Stimulated activated CD8-positive, alpha-beta memory T cell treated with anti-CD3 and anti-CD28 coated beads, Interleukin-7, amount 100 ng/mL, for 48 hours (primary cell): Measurements from ENCODE around the gene CHTOP.

Experiments used
- DNase-seq, 2 donors: peaks; one replicate each; pipeline ENCODE4 v3.0.0-alpha.2; 2020; ENCODE audit warnings: low read depth in 1 of 2; ENCODE audit errors: extremely low read depth in 1 of 2

CHTOP gene

DNA sequence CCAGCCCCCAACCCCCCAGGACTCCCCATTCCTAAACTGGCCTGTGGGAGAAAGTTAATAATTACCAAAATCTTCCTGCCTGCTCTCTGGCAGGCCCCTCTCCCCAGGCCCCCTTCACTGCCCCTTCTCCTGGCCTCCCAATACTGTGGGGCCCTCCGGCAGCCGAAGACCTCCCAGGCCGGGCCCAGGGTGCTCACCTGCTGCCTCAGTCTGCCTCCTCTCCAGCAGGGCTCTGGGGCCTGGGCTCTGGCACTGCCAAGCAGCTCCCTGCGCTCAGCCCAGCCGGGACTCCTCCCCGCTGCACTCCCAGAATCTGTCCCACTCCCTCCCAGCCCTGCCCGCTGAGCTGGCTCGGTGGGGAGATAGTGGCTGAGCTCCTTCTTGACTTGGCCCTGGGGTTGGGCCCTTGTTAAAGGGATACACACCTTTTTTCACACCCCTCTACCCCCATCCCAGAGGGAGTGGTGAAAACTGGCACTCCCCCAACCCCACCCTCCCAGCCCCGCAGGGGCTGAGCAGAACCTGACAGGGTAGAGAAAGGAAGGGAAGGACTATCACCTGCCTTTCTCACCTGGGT, 21.0 kb upstream of the CHTOP start, which contains the start of gene S100A16:
S100A16 (minus strand) TSS at position 383 of the 577 bp plus-strand sequence. CDS start 4,986 bp downstream, outside the sequence.
- DNase-seq: no peak

DNA sequence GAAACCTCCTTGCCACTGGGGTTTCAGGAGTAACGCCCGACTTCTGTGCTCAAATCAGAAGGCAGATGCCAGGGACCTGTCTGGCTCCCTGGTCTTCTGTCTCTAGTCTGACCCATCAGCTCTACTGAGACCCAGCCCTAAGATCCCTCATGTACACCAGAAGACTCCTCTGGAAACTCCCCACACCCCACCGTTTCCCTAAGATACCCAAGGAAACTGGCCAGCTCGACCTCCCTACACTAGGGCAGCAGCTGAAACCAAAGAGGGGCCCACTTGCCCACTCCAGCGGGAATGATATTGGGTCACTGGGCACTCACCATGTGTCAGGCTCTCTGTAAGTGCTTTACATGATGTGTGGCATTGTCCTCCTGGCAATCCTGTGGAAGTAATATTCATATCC, 20.5 kb upstream of the CHTOP start:
- no peak for DNase-seq

DNA sequence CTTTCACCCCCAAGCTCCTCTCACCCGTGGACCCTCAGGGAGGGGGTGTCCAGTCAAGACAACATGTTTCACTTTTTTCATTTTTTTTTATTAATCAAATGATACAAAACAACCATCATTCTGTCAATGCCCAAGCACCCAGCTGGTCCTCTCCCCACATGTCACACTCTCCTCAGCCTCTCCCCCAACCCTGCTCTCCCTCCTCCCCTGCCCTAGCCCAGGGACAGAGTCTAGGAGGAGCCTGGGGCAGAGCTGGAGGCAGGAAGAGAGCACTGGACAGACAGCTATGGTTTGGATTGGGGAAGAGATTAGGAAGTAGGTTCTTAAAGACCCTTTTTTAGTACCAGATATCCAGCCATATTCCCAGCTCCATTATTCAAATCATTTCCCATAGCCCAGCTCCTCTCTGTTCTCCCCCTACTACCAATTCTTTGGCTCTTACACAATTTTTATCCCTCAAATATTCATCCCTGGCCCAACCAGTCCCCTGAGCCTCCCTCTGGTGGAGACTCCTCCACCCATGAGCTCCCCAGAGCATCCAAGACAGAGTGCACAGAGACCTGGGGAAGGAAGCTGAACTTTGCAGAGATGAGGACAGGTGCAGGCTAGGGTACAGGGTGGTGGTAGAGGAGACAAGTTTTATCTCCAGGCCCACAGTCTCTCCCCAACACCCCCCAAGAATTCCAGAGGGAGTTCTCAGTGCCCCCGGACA, 19.5 kb upstream of the CHTOP start:
- DNase-seq: no peak

DNA sequence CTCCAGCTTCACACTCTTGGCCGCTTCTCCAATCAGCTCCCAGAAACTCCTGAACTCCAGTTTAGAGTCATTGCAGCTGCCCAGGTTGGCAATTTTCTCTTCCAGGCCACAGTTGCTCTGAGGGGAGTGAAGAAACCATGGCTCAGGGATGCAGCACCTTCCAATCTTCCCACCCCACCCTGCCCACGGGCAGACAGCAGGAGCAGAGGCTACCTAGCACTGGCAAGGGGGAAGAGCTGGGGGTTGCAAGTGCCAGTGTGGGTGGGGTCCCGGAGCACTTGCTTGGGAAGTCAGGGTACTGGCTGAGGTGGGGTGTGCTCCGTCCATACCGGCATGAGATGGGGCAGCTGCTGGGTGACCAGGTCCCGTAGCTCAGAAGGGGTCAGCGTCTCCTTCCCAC, 19.0 kb upstream of the CHTOP start:
- DNase-seq: no peak

DNA sequence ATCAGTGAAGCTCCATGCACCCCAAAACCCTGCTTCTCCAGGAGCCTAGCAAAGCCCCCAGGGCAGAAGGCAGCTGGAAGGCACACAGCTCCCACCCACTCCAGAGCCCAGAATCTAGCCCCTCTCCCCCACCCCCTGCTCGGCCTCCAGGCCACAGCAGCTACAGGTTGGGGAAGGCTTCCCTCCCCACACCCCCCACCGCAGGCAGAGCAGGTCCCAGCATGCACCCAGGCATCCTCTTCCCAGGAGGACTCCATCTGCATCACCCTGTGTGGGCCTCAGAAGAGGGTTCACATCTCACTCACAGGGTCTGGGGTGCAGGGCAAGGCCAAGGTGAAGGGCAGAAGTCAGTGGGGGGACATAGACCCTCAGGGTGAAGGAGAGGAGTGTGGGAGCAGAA, 18.5 kb upstream of the CHTOP start:
- DNase-seq: no peak

DNA sequence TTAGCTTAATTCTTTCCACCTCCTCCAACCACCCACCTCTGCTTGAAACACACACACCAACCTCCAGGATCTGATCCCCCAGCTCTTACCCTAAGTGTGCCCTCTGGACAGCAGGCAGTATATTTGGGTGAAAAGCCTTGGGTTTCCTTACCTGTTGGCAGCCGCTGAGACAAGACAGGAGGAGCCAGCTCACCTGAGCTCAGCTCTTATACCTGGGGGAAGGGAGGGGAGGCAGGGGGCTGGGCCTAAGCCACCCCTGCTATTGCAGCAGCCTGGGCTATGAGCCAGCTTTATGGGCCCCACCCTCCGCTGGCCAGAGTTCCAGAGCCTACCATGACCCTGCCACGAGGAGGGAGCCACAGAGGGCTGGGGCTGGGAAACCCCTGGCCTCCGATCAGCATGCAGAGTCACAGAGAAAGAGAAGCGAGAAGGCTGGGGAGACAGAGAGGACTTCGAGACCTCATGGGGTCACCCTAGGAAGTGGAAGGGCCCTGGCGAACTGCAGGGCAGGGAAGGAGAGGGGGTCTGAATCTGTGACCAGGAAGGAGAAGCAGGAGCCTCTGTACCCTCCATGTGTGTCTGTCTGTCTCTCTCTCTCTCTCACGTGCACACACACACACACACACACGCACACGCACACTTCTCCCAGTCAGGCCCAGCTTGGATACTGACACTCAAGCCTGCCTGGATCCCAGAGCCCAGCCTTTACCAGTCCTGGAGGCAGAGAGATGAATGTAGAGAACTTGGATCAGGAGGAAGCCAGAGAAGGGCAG, 17.5 kb upstream of the CHTOP start, which contains the start of gene S100A14:
S100A14 (minus strand) TSS at position 182 of the 773 bp plus-strand sequence. CDS start 467 bp downstream, outside the sequence.
- DNase-seq: no peak

DNA sequence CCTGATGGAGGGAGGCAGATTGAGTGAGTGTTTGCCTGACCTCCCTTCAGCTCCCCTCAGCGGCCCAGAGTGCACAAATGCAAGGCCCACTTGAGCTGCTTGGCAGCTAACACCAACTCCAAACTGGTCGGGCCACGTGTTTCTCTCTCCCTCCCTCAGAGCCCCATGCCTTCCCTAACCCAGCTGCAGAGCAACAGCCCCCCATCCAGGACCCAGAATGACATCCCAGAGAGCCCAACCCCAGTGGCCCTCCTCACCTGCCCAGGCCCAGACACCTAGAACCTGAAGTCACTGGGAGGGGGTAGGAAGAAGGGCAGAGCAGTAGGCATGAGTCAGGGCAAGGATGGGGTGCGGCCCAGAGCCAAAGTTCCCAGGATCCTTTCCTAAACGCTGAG, 17.0 kb upstream of the CHTOP start:
- DNase-seq: no peak

DNA sequence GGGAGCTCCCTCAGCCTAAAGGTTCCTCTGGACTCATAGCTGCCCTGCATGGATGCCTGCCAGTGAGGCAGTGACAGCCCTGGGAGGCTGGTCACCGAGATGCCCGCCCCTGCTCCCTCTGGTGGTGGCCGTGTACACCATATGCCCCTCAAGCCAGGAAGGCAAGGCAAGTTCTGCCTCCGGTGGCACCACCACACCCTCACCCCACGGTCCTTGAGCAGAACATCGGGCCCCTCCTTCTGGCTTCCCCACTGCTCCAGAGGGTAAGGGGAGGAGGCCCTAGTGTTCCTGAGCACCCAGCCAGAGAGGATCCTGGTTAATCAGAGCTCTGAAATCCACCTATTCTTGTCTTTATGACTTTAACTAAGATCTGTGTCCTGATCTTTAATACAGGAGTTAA, 16.2 kb upstream of the CHTOP start:
- peak in 1 of 2 donors; percentile 63 for DNase-seq

DNA sequence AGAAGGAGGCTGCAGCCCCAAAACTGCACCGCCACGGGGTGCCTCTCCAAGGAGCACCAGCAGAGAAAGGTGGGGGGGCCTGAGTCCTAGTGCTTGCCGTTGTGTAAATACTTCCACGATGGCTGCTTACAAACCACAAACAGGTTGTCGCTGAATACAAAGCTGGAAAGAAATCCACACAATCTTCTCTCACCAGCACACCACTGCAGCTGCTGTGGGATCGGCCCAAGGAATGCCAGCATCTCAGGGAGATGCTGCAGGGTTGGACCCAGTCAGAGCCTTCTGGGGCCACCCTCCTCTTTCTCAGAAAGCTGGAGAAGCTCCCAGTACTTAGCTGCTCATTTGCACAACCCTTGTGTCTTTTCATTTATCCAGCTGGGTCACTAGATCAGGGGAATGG, 14.7 kb upstream of the CHTOP start:
- no peak for DNase-seq

DNA sequence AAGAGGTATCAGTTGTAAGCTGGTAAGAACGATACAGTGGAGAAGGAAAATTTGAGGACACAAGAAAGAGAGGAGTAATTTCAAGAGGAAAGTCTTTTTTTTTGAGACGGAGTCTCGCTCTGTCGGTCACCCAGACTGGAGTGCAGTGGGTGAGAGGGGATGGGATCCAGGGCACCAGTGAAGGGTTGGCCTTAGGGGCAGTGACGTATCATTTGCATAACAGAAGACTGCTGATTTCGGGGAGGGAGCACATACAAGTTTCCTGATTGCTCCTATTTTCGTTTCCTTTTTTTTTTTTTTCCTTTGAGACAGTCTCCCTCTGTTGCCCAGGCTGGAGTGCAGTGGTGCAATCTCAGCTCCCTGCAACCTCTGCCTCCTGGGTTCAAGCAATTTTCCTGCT, 10.8 kb upstream of the CHTOP start:
- no peak for DNase-seq

DNA sequence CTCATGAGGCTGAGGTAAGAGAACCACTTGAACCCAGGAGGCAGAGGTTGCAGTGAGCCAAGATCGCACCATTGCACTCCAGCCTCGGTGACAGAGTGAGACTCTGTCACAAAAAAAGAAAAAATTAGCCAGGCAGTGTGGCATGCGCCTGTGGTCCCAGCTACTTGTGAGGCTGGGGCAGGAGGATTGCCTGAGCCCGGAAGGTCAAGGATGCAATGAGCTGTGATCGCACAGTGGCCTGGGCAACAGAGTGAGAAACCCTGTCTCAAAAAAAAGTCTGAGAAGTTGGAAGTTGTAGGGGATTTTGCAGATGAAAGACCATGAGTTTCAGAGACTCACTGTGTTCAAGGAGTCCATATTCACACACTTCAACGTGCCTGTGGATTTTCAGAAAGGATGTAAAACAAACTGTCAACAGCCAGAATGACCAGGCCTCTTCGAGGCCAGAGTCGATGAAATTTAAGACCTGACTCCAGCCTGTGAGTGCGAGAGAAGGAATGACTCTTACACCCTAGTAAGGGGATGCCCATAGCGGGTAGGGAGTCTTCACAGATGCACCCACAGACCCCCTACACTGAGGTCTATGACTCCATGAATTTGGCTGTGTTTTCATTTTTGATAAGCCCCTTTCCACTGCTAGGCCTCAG, 8.8 kb upstream of the CHTOP start:
- no peak for DNase-seq

DNA sequence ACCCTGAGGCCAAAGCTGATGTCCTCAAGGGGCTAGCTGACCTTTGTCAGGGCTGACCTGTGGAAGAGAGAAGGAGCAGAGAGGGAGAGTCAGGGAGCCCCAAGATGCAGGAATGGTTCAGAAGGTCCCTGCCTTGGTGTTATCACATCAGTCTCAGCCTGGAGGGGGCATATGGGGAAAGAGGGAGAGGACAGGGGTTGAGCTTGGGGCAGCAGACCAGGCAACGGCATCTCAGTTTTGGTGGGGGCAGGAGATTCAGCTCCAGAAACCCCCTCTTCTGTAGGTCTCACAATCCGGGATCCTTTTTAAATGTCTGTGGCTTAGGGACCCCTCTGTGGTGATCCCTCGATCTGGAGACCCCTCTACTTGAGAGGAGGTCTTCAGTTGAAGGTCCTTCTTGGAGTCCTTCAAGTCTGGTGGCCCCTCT, 7.4 kb upstream of the CHTOP start:
- no peak for DNase-seq

DNA sequence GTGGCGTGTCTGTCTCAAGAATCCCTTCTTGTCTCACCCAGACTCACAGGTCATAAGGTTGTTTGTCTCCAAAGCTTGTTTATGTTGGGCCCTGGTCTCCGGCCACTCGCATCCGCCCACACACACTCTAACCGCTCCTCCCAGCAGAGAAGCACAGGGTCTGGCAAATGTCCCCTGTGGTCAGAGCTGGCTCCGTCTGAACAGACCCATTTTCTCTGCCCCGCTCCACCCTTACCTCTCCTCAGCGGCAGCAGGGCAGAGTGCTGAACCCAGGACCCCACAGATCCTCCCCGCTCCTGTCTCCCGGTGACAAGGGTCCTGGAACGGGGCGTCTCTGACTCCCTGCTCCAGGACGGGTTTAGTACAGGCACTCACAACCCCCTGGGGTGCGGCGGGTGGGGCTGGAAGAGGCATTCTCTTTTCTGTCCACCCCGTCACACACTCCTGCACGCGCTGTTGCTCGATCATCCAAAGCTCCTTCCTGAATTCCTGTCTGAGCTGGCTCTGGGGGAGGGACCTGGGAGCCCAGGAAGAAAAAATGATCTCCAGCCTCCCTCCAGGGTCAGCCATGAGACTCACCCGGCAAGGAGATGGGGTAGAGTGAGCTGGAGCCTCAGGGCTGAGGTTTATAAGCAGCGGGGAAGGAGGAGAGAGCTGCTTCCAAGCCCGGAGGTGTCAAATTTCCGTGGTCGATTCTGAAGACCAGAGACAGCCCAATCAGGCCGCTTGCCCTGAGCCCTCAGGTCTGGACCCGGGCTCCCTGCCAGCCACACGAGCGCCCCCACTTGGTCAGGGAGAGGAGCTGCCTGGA, 6.8 kb upstream of the CHTOP start, which contains the start of gene S100A13:
S100A13 (minus strand) TSS at position 602 of the 811 bp plus-strand sequence. CDS start 1,033 bp downstream, outside the sequence.
- DNase-seq: no peak

DNA sequence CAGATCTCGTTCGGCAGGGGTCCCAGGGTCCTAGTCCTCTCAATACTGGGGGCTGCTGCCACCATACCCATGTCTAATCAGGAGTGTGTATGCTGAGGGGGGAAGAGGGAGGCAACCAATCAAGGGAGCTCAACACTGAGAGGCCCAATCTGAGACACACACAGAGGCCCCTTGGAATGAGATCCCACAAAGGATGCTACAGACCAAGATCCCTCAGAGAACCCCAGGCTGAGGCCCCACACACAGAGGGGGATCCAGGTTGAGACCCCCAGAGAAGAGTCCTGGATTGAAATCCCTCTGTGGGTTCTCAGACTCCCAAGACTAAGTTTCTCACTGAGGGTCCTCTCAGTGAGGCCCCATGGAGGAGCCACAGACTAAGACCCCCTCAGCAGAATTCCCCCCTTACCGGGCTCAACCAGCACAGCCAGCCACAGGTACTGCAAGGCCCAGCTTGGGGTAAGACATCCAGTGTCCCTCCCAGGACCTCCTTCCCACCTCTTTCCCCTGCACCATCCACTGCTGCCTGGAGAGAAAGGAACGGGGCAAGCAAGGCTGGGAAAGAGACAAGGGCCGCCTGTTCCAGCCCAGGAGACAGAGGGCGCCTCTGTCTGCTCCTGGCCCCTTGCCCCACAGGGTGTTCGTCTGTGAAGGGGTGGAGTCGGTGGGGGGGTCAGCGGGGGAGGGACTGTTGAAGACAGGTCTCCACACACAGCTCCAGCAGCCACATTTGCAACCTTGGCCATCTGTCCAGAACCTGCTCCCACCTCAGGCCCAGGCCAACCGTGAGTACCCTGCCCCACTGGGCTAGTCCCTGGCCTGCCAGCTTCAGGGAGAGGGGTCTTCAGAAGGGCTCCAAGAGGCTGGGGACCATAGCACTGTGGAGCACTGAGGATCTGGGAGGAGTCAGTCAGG, 5.9 kb upstream of the CHTOP start, which contains the start of gene S100A1:
S100A1 (plus strand) TSS at position 720 of the 912 bp plus-strand sequence. CDS start 2,088 bp downstream, outside the sequence.
- DNase-seq: no peak

DNA sequence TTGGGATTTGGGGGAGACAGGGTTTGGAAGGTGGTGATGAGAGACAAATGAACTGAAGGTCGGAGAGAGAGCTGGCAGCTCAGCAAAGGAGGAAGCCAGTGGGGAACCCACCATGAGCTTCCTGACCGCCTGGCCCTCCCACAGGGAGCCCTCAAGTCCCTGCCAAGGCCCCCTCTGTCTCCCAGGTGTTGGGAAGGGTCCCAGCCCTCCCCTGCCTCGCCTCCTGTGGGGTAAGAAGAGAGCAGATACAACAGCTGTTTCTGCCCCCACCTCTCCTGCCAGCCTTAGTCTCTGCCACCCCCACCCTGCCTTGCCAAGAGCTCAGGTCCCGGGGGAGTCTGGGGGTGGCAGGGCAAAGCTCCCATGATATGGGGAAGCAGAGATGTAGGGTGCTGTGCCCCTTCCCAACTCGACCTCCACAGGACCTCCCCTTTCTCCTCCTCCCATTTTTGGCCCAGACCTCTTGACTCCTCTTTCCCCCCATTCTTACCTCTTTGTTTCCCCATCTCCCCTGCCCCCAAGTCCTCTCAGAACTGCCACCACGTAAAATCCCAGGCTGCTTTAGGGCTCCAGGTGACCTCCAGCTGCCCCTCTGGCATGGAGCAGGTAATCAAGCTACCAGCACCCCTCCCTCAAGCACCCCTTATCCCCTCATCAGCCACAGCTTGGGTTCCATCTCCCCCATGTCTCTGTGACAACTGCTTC, 5.1 kb upstream of the CHTOP start:
- no peak for DNase-seq

DNA sequence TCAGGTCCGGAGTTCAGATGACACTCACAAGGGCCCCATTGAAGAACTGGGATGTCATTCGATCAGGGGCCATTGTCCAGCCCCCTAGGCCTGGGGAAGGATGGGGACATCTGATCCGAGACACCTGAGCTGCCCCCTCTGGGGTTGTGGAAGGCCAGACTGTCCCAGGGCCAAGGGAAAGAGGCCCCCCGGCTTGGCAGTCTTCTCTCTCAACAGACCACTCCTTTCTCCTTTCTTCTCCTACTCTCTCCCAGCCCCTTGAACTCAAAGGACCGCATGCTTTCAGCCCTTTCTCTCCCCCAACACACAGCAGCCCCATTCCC, 4.6 kb upstream of the CHTOP start:
- DNase-seq: no peak

DNA sequence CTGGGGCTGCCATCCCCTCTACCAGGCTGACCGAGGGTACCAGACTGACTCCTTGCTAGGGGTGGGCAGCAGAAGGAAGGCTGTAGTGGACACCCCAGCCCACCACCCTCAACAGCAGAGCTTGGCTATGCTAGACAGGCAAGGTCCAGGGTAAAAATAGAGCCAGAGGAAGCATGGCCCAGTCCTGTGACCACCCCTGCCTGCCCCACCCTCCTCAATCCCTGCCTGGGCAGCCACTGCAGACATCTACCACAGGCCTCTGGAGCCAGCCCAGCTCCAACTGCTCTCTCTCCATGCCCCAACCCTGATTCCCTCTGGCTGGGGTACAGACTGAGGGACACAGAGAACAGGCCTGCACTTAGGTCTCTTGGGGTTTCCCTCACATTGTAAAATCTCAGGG, 3.9 kb upstream of the CHTOP start:
- no peak for DNase-seq

DNA sequence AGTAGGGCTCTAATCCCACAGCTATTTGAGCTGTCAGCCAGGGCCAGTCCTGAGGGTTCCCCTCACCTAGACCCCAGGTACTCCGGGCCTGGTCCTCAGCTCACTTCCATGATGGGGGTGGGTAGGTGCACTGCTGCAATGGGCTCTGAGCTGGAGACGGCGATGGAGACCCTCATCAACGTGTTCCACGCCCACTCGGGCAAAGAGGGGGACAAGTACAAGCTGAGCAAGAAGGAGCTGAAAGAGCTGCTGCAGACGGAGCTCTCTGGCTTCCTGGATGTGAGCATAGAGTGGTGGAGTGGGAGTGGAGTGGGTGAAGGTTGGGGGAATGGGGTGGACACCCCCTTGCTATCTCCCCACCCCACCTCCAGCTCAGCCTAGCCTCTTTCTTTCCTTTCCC, 3.5 kb upstream of the CHTOP start:
- no peak for DNase-seq
